ENCODE results near the gene NRG3.

GRCh38 chr10:82865366-82865765 lies 990.4 kb downstream of the NRG3 start:
- TF ChIP-seq ZNF274 (IDR thresholded peaks at IDR 0.05; ENCODE audit: low read depth, low read length) (no peak), YY1 (IDR thresholded peaks at IDR 0.05; ENCODE audit: insufficient read depth, insufficient read length) (no peak)

Measured in NT2/D1 (cell line).